Left ventricle myocardium inferior (tissue), 1 donor: ENCODE data around the gene SYS1. TPM values are rescaled to one million over a fixed set of nuclear protein-coding genes. Genes with fewer than 3 reads are reported as not detected.
A peak's percentile ranks its signal among the peaks of the same experiment; 100 is the strongest.

Experiments
- DNase-seq: peaks from one replicate; pipeline ENCODE4 v3.0.0-alpha.2; 2020
- H3K27ac ChIP-seq: fragments of 200-600 bp; replicated peaks from 2 replicates; pipeline ENCODE4 v1.8.0; 2021
- H3K27me3 ChIP-seq: fragments of 200-600 bp; 2 replicates; pipeline ENCODE4 v1.8.0; 2021; ENCODE audit warnings: low read depth
- H3K36me3 ChIP-seq: fragments of 200-600 bp; 2 replicates; pipeline ENCODE4 v1.8.0; 2021
- H3K4me1 ChIP-seq: fragments of 200-600 bp; 2 replicates; pipeline ENCODE4 v1.8.0; 2021
- H3K4me3 ChIP-seq: fragments of 200-600 bp; 2 replicates; pipeline ENCODE4 v1.8.0; 2021; ENCODE audit warnings: mild to moderate bottlenecking, moderate library complexity
- H3K9me3 ChIP-seq: fragments of 200-600 bp; replicated peaks from 2 replicates; pipeline ENCODE4 v1.8.0; 2021
- intact Hi-C: fragments of 100-400 bp; cut with micrococcal nuclease; formaldehyde crosslinking; loops from one replicate; pipeline ENCODE4 v1.11.0; 2022
- total RNA-seq: library from RNA; stranded (reverse); fragmentation: NEBNext Ultra II Directional; extraction: Animal tissue kit (Norgen Biotek cat#: 25700); gene quantifications from one replicate; pipeline ENCODE4 v1.2.1, GENCODE V29; 2021
- TF ChIP-seq, protein P1 (sequence below): fragments of 200-600 bp; IDR thresholded peaks from 2 replicates; pipeline ENCODE4 v1.8.0; 2021; ENCODE audit warnings: antibody characterized with exemption, mild to moderate bottlenecking, borderline replicate concordance
- donor health status: DM: no; HTN: yes; CAD: no; lungs with severe emphysema.

Gene SYS1
- total RNA-seq, 1 donor from 2014 or later, result 20.8 TPM

DNA sequence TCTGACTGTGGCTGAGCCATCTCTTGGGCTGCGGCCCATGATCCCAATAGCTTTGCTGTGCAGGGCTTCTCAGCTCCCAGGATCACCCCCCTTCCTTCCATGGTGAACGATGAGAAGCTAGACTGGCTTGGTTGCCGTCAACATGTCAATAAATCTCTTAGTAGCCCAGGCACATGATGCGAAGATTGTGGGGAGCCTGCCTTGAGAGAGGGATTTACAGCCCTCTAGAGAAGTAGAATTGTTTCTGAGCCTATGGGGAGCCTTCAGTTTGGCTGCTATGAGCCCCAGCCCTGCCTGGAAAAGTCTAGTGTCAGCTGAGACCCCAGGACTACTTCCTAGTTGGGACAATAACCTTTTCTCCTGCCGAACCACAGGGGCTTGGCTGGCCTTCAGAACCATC lies 49.7 kb downstream of the SYS1 start:
- H3K4me3 ChIP-seq, result no peak overlapping the region
- peak overlapping the region; percentile 100 for H3K27ac ChIP-seq
- DNase-seq, result no peak
- intact Hi-C loops, result no loop called here
- TF ChIP-seq, protein P1, sequence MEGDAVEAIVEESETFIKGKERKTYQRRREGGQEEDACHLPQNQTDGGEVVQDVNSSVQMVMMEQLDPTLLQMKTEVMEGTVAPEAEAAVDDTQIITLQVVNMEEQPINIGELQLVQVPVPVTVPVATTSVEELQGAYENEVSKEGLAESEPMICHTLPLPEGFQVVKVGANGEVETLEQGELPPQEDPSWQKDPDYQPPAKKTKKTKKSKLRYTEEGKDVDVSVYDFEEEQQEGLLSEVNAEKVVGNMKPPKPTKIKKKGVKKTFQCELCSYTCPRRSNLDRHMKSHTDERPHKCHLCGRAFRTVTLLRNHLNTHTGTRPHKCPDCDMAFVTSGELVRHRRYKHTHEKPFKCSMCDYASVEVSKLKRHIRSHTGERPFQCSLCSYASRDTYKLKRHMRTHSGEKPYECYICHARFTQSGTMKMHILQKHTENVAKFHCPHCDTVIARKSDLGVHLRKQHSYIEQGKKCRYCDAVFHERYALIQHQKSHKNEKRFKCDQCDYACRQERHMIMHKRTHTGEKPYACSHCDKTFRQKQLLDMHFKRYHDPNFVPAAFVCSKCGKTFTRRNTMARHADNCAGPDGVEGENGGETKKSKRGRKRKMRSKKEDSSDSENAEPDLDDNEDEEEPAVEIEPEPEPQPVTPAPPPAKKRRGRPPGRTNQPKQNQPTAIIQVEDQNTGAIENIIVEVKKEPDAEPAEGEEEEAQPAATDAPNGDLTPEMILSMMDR, result no peak
- H3K4me1 ChIP-seq, result peaks cover 68% of the 10 kb centered on the region
- H3K27me3 ChIP-seq, result no peaks in the 10 kb centered on the region
- H3K9me3 ChIP-seq, result no peaks in the 10 kb centered on the region
- peaks cover 35% of the 10 kb centered on the region for H3K36me3 ChIP-seq

DNA sequence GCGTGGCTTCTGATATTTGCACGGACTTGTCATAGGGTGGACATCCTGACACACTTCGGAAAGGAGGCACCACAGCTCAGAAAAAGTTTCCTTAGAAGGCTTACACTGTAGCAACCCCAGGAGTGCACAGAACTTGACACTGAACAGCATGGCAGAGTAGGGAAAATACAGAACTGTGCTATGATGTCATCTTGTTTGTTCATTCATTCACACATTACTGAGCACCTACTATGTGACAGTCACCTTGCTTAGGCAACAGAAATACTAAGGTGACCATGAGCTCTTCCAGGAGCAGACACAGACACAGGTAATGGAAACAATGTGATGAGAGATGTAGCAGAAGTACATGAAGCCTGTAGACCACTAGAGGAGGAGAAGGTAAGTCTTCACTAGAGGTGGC lies 50.5 kb downstream of the SYS1 start:
- DNase-seq, result no peak
- H3K4me3 ChIP-seq, result no peak overlapping the region
- H3K4me1 ChIP-seq, result peaks cover 68% of the 10 kb centered on the region
- TF ChIP-seq, protein P1, result no peak
- peaks cover 31% of the 10 kb centered on the region for H3K36me3 ChIP-seq
- no peaks in the 10 kb centered on the region for H3K9me3 ChIP-seq
- H3K27me3 ChIP-seq, result no peaks in the 10 kb centered on the region
- no peak overlapping the region for H3K27ac ChIP-seq
- intact Hi-C loops, result no loop called here

DNA sequence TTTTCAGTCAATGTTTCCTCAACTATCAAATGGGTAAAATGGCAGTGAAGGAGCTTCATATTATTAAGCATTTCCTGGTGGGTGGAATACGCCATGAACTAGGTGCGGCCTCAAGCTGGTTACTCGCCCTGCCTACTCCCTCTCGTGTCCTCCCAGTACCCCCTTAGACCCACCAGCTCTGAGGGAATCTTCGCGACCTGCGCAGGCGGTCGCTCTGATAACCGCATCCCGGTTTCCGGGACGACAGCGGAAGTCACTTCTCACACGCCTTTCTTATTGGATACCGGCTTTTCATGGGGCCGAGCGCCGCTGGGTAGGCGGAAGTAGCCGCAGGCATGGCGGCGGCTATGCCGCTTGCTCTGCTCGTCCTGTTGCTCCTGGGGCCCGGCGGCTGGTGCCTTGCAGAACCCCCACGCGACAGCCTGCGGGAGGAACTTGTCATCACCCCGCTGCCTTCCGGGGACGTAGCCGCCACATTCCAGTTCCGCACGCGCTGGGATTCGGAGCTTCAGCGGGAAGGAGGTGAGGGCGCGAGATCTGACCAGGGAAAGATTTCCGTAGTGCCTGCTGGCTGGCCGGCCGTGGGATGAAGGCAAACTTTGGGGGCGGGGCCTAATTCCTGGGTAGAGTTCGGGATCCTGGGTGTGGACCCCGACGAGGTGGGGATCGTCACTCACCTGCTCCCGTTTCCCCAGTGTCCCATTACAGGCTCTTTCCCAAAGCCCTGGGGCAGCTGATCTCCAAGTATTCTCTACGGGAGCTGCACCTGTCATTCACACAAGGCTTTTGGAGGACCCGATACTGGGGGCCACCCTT lies 53.1 kb downstream of the SYS1 start, which contains the start of gene PIGT:
PIGT (plus strand) TSS at position 320 of the 816 bp plus-strand sequence; CDS start at position 336, 16 bp downstream.
- H3K4me3 ChIP-seq, result peak within 1 kb of the TSS; percentile 96
- no peaks in the 10 kb centered on the region for H3K9me3 ChIP-seq
- H3K27me3 ChIP-seq, result no peaks in the 10 kb centered on the region
- peak; percentile 86 for DNase-seq
- H3K36me3 ChIP-seq, result peaks cover 19% of the 10 kb centered on the region
- peak within 1 kb of the TSS; percentile 91 for H3K27ac ChIP-seq
- TF ChIP-seq, protein P1, result no peak
- intact Hi-C loops, result no loop called here
- peaks cover 67% of the 10 kb centered on the region for H3K4me1 ChIP-seq

DNA sequence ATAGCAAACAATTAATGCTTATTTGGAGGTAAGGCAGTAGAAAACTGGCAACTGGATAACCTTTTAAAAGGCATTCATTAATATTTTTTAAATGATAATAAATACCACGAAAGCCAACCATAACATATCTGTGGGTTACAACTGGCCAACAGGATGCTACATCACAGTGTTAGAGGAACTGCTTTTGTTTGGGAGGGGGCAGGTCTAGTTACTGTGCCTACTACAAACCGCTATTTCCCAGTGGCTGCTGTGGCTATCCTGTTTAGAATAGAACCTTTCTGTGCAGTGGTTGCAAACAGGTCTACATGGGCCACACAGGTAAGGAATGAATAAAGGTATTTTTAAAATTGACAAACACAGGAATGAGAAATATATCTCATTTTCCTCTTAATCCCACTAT lies 54.0 kb downstream of the SYS1 start:
- Histone ChIP-seq H3K27me3 (no peaks in the 10 kb centered on the region), H3K9me3 (no peaks in the 10 kb centered on the region), H3K27ac (peak overlapping the region; percentile 91), H3K4me1 (peaks cover 58% of the 10 kb centered on the region), H3K36me3 (peaks cover 21% of the 10 kb centered on the region), H3K4me3 (peak overlapping the region; percentile 96)
- TF ChIP-seq, protein P1, result no peak
- intact Hi-C loops, result no loop called here
- no peak for DNase-seq

Other genes starting within 250 kb of the SYS1 start
- not detected for gene WFDC5, start 248.0 kb upstream of the SYS1 start, total RNA-seq
- gene WFDC12, start 238.7 kb upstream of the SYS1 start, total RNA-seq, result not detected
- gene PI3, start 188.3 kb upstream of the SYS1 start, total RNA-seq, result not detected
- not detected for gene SEMG1, start 156.1 kb upstream of the SYS1 start, total RNA-seq
- not detected for gene SEMG2, start 141.8 kb upstream of the SYS1 start, total RNA-seq
- gene SLPI, start 108.6 kb upstream of the SYS1 start, total RNA-seq, result 1.8 TPM
- not detected for gene RBPJL, start 56.3 kb upstream of the SYS1 start, total RNA-seq
- not detected for gene MATN4, start 54.9 kb upstream of the SYS1 start, total RNA-seq
- gene SDC4, start 14.7 kb upstream of the SYS1 start, total RNA-seq, result 77.4 TPM
- gene TP53TG5, start 15.2 kb downstream of the SYS1 start, total RNA-seq, result 0.80 TPM
- 362 TPM for gene DBNDD2, start 45.1 kb downstream of the SYS1 start, total RNA-seq
- gene PIGT, start 53.0 kb downstream of the SYS1 start, total RNA-seq, result 126 TPM
- gene WFDC2, start 106.6 kb downstream of the SYS1 start, total RNA-seq, result not detected
- gene SPINT3, start 152.5 kb downstream of the SYS1 start, total RNA-seq, result not detected
- gene WFDC6, start 176.3 kb downstream of the SYS1 start, total RNA-seq, result not detected
- gene EPPIN, start 184.2 kb downstream of the SYS1 start, total RNA-seq, result not detected
- gene WFDC8, start 216.1 kb downstream of the SYS1 start, total RNA-seq, result not detected